ENCODE results near the gene IMPDH2. TPM values are rescaled to one million over a fixed set of nuclear protein-coding genes. Genes with fewer than 3 reads are reported as not detected.

IMPDH2 gene
- total RNA-seq, 1 donor from 2014 or later, result 270 TPM

Other genes with a start within 250 kb of the IMPDH2 start
- 46.3 TPM for gene PRKAR2A, start 181.5 kb downstream of the IMPDH2 start, total RNA-seq
- 4.7 TPM for gene SLC25A20, start 130.5 kb downstream of the IMPDH2 start, total RNA-seq
- 48.6 TPM for gene ARIH2, start 110.6 kb downstream of the IMPDH2 start, total RNA-seq
- 8.4 TPM for gene P4HTM, start 39.2 kb downstream of the IMPDH2 start, total RNA-seq
- 36.3 TPM for gene WDR6, start 22.0 kb downstream of the IMPDH2 start, total RNA-seq
- gene DALRD3, start 10.8 kb downstream of the IMPDH2 start, total RNA-seq, result 33.1 TPM
- gene NDUFAF3, start 7.3 kb downstream of the IMPDH2 start, total RNA-seq, result 44.0 TPM
- gene QRICH1, start 64.7 kb upstream of the IMPDH2 start, total RNA-seq, result 62.4 TPM
- gene QARS1, start 75.4 kb upstream of the IMPDH2 start, total RNA-seq, result 252 TPM
- gene USP19, start 91.4 kb upstream of the IMPDH2 start, total RNA-seq, result 36.2 TPM
- gene LAMB2, start 103.7 kb upstream of the IMPDH2 start, total RNA-seq, result 69.7 TPM
- 15.7 TPM for gene CCDC71, start 136.9 kb upstream of the IMPDH2 start, total RNA-seq
- gene KLHDC8B, start 142.2 kb upstream of the IMPDH2 start, total RNA-seq, result 39.6 TPM
- 4.5 TPM for gene C3orf62, start 247.8 kb upstream of the IMPDH2 start, total RNA-seq

All from esophagus mucosa (tissue), 1 donor.